ENCODE results near the gene SP3.

Gene SP3

DNA sequence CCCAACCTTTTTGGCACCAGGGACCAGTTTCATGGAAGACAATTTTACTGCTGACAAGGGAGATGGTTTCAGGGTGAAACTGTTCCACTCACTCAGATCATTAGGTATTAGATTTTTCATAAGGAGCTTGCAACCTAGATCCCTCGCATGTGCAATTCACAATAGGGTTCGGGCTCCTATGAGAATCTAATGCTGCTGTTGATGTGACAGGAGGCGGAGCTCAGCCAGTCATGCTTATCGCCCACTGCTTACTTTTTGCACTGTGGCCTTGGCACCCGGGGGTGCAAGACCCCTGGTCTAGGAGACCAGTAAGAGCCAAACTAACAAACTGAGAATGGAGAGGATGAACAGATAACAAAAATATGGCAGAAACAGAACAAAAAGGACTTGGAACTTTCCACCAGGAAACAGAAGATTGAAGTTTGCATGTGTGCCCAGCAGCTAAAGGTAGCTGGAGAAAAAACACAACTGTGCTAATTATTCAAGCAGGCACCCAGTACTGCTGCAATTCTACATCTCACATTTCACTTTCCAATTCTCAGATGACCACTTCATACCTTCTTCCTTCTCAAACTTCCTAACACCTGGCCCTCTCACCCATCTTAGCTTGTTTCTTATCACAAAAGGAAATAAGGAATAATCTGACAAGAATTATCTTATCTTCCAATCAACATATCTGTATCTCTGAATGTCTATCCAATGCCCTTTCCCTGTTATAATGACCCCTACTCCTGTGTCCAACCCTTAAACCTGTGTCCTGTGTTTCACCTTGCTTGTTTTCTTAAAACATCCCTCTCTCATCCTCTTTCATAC lies 24.8 kb downstream of the SP3 start:
- H3K9ac ChIP-seq (ENCODE audit: low read length), result no peak overlapping the region
- no peaks in the 10 kb centered on the region for H3K36me3 ChIP-seq (ENCODE audit: control insufficient read depth, insufficient read depth, low read length)
- H3K4me1 ChIP-seq (ENCODE audit: control insufficient read depth, insufficient read depth, low read length), result peaks cover 42% of the 10 kb centered on the region
- H3K27me3 ChIP-seq (ENCODE audit: control insufficient read depth, insufficient read depth, low read length), result no peaks in the 10 kb centered on the region
- no peak overlapping the region for H3K4me3 ChIP-seq (ENCODE audit: low read depth, low read length)
- H3K27ac ChIP-seq (ENCODE audit: low read depth, low read length), result no peak overlapping the region
- no peaks in the 10 kb centered on the region for H3K9me3 ChIP-seq (ENCODE audit: control insufficient read depth, insufficient read depth, low read depth, low read length)

DNA sequence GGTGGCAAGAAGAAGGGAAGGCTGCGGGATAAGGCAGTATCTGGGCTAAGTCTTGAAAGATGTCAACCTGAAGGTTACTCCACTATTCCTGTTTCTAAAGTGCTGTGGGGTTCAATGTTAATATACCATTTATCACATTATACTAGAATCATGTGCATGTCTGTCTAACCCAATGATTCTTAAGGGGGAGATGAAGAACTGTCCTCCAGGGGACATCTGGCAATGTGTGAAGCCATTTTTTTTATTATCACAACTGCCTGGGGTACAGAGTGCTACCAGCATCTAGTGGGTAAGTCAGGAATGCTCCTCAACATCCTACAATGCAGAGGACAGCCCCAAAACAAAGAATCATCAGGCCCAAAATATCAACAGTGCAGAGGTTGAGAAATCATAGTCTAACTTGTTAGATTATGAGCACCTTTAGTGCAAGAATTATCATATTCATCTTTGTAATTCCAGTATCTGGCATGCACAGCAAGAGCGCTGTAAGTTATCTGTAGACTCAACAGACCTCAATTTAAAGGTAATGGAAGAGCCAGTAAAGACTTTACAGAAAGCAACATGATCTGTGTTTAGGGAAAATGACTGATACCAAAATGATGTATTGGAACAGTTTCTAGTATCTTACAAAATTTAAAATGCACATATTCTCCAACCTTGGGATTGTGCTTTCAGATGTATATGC lies 26.3 kb downstream of the SP3 start:
- H3K36me3 ChIP-seq (ENCODE audit: control insufficient read depth, insufficient read depth, low read length), result no peaks in the 10 kb centered on the region
- no peak overlapping the region for H3K27ac ChIP-seq (ENCODE audit: low read depth, low read length)

DNA sequence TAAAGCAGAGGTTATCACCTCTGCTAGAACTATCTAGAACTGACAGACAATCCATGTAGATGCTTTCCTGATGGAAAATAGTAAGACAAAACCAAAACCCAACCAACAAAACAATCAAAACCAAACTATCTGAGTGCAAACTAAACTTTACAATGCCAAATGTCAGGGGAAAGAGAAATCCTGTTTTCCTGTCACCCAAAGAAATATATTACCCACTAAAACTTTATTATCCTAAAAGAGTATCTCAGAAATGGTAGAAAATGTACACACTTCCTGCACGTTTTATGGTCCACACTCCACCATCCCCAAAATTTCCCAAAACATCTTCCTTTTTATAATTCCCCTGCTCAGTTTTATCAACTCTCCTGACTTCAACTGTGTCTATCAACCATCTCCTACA lies 29.9 kb downstream of the SP3 start:
- no peak overlapping the region for H3K9ac ChIP-seq (ENCODE audit: low read length)
- H3K36me3 ChIP-seq (ENCODE audit: control insufficient read depth, insufficient read depth, low read length), result 0 out of 2 replicates have a peak, but pooled peaks cover 8% of the 10 kb centered on the region
- no peak overlapping the region for H3K4me3 ChIP-seq (ENCODE audit: low read depth, low read length)
- H3K9me3 ChIP-seq (ENCODE audit: control insufficient read depth, insufficient read depth, low read depth, low read length), result no peaks in the 10 kb centered on the region
- H3K27me3 ChIP-seq (ENCODE audit: control insufficient read depth, insufficient read depth, low read length), result no peaks in the 10 kb centered on the region
- no peak overlapping the region for H3K27ac ChIP-seq (ENCODE audit: low read depth, low read length)
- peaks cover 26% of the 10 kb centered on the region for H3K4me1 ChIP-seq (ENCODE audit: control insufficient read depth, insufficient read depth, low read length)

More for the DNA sequence above, 26.3 kb downstream of the SP3 start:
- peaks cover 42% of the 10 kb centered on the region for H3K4me1 ChIP-seq (ENCODE audit: control insufficient read depth, insufficient read depth, low read length)
- no peak overlapping the region for H3K4me3 ChIP-seq (ENCODE audit: low read depth, low read length)
- no peaks in the 10 kb centered on the region for H3K9me3 ChIP-seq (ENCODE audit: control insufficient read depth, insufficient read depth, low read depth, low read length)
- no peaks in the 10 kb centered on the region for H3K27me3 ChIP-seq (ENCODE audit: control insufficient read depth, insufficient read depth, low read length)
- no peak overlapping the region for H3K9ac ChIP-seq (ENCODE audit: low read length)

DNA sequence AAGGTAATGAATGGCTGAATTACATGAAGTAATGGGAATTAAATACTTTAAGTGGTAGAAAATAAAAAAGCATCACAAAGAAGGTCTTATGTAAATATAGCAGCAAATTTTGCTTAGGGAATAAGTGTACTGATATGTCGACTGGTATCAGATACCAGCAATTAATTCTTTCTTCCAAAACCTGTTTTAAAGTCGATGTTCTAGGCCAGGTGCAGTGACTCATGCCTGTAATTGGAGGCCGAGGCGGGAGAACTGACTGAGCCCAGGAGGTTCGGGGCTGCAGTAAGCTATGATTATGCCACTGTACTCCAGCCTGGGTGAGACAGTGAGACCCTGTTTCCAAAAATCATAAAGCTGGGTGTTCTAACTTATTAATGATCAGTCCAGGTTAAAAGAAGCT lies 30.3 kb downstream of the SP3 start:
- Histone ChIP-seq H3K4me3 (ENCODE audit: low read depth, low read length) (no peak overlapping the region), H3K4me1 (ENCODE audit: control insufficient read depth, insufficient read depth, low read length) (peaks cover 22% of the 10 kb centered on the region), H3K27me3 (ENCODE audit: control insufficient read depth, insufficient read depth, low read length) (no peaks in the 10 kb centered on the region), H3K36me3 (ENCODE audit: control insufficient read depth, insufficient read depth, low read length) (0 out of 2 replicates have a peak, but pooled peaks cover 8% of the 10 kb centered on the region), H3K9me3 (ENCODE audit: control insufficient read depth, insufficient read depth, low read depth, low read length) (no peaks in the 10 kb centered on the region), H3K9ac (ENCODE audit: low read length) (no peak overlapping the region), H3K27ac (ENCODE audit: low read depth, low read length) (no peak overlapping the region)

DNA sequence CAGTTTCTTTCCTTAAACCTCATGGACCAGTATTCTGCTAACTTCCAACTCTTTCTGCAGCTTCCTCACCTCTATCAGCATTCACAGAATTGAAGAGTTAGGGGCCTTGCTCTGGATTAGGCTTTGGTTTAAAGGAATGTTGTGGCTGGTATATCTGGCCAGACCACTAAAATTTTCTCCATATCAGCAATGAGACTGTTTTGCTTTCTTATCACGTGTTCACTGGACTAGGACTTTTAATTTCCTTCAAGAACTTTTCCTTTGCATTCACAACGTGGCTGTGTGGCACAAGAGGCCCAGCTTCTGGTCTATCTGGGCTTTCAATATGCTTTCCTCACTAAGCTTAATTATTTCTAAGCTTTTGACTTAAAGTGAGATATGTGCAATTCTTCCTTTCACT lies 33.4 kb downstream of the SP3 start:
- no peaks in the 10 kb centered on the region for H3K27me3 ChIP-seq (ENCODE audit: control insufficient read depth, insufficient read depth, low read length)
- no peak overlapping the region for H3K4me3 ChIP-seq (ENCODE audit: low read depth, low read length)
- 0 out of 2 replicates have a peak, but pooled peaks cover 10% of the 10 kb centered on the region for H3K36me3 ChIP-seq (ENCODE audit: control insufficient read depth, insufficient read depth, low read length)
- H3K9ac ChIP-seq (ENCODE audit: low read length), result no peak overlapping the region
- no peaks in the 10 kb centered on the region for H3K9me3 ChIP-seq (ENCODE audit: control insufficient read depth, insufficient read depth, low read depth, low read length)
- H3K4me1 ChIP-seq (ENCODE audit: control insufficient read depth, insufficient read depth, low read length), result peaks cover 10% of the 10 kb centered on the region
- no peak overlapping the region for H3K27ac ChIP-seq (ENCODE audit: low read depth, low read length)

DNA sequence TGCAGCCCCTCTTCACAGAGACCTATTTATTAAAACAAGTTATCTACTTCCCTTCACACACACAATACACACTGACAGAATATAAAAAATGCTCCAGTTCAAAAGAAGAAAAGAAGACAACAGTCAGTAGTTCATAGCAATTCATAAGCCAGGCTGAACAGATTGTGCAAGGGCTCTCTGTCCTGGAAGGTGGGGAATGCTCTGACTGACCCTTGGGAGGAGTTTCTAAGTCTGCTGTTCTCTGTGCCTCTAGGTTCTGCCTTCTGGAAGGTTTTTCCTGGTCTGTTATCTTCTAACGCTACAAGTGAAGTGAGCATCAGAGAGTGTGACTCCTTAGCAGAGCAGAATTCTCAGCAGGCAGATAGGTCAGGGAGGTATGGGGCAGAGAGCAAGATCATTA lies 35.7 kb downstream of the SP3 start:
- Histone ChIP-seq H3K27ac (ENCODE audit: low read depth, low read length) (no peak overlapping the region), H3K27me3 (ENCODE audit: control insufficient read depth, insufficient read depth, low read length) (no peaks in the 10 kb centered on the region), H3K4me1 (ENCODE audit: control insufficient read depth, insufficient read depth, low read length) (no peaks in the 10 kb centered on the region), H3K9me3 (ENCODE audit: control insufficient read depth, insufficient read depth, low read depth, low read length) (no peaks in the 10 kb centered on the region), H3K4me3 (ENCODE audit: low read depth, low read length) (no peak overlapping the region), H3K9ac (ENCODE audit: low read length) (no peak overlapping the region), H3K36me3 (ENCODE audit: control insufficient read depth, insufficient read depth, low read length) (0 out of 2 replicates have a peak, but pooled peaks cover 10% of the 10 kb centered on the region)

DNA sequence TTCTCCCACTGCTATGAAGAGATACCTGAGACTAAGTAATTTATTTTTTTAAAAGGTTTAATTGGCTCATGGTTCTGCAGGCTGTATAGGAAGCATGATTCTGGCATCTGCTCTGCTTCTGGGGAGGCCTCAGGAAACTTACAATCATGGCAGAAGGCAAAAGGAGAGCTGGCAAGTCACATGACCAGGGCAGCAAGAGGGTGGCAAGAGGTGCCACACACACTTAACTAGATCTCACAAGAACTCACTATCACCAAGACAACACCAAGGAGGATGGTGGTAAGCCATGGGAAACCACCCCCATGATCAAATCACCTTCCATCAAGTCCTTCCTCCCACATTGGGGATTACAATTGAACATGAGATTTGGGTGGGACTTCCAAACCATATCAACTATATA lies 38.3 kb downstream of the SP3 start:
- no peak overlapping the region for H3K27ac ChIP-seq (ENCODE audit: low read depth, low read length)
- 0 out of 2 replicates have a peak, but pooled peaks cover 2% of the 10 kb centered on the region for H3K36me3 ChIP-seq (ENCODE audit: control insufficient read depth, insufficient read depth, low read length)
- no peaks in the 10 kb centered on the region for H3K27me3 ChIP-seq (ENCODE audit: control insufficient read depth, insufficient read depth, low read length)

DNA sequence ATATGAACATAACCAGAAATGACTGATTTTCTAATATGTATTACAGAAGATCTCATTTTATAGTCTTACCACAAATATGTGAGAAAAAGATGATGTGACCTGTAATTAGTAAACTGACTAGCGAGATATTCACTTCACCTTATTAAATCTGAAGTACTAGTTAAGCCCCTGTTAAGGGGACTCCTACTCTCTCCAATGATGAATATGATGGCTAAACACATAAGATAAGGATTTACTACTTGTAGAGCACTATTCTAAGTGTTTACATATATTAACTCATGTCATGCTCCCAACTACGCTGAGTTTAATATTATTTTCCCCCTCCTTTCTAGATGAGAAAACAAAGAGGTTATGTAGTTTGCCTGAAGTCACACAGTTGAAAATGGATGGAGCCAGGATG lies 40.9 kb downstream of the SP3 start:
- Histone ChIP-seq H3K9me3 (ENCODE audit: control insufficient read depth, insufficient read depth, low read depth, low read length) (no peaks in the 10 kb centered on the region), H3K36me3 (ENCODE audit: control insufficient read depth, insufficient read depth, low read length) (peaks cover 2% of the 10 kb centered on the region; the same call in 1 of the 2 replicates), H3K27me3 (ENCODE audit: control insufficient read depth, insufficient read depth, low read length) (no peaks in the 10 kb centered on the region), H3K4me1 (ENCODE audit: control insufficient read depth, insufficient read depth, low read length) (no peaks in the 10 kb centered on the region), H3K9ac (ENCODE audit: low read length) (no peak overlapping the region), H3K27ac (ENCODE audit: low read depth, low read length) (no peak overlapping the region), H3K4me3 (ENCODE audit: low read depth, low read length) (no peak overlapping the region)

More for the DNA sequence above, 38.3 kb downstream of the SP3 start:
- H3K4me3 ChIP-seq (ENCODE audit: low read depth, low read length), result no peak overlapping the region
- H3K9ac ChIP-seq (ENCODE audit: low read length), result no peak overlapping the region
- H3K4me1 ChIP-seq (ENCODE audit: control insufficient read depth, insufficient read depth, low read length), result no peaks in the 10 kb centered on the region
- no peaks in the 10 kb centered on the region for H3K9me3 ChIP-seq (ENCODE audit: control insufficient read depth, insufficient read depth, low read depth, low read length)

DNA sequence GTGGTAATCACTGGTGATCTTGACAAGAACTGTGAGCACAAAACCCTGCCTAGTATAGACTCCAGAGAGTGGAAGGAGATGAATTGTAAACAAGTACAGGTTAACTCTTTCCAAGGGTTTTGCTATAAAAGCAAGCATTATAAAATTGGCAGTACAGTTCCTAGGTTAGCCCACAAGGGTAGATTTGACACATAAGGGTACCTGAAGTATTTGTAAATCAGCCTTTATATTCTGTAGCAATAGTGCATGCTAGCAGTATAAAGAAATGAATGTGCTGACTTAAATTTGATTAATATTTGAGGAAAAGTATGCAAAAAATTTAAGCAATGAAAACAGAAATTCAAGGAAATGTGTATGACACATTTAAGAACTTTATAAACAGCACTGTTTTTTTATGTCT lies 42.4 kb downstream of the SP3 start:
- H3K27me3 ChIP-seq (ENCODE audit: control insufficient read depth, insufficient read depth, low read length), result no peaks in the 10 kb centered on the region
- no peaks in the 10 kb centered on the region for H3K9me3 ChIP-seq (ENCODE audit: control insufficient read depth, insufficient read depth, low read depth, low read length)
- H3K9ac ChIP-seq (ENCODE audit: low read length), result no peak overlapping the region
- peaks cover 14% of the 10 kb centered on the region; the same call in 1 of the 2 replicates for H3K36me3 ChIP-seq (ENCODE audit: control insufficient read depth, insufficient read depth, low read length)
- no peak overlapping the region for H3K27ac ChIP-seq (ENCODE audit: low read depth, low read length)
- no peak overlapping the region for H3K4me3 ChIP-seq (ENCODE audit: low read depth, low read length)
- H3K4me1 ChIP-seq (ENCODE audit: control insufficient read depth, insufficient read depth, low read length), result no peaks in the 10 kb centered on the region

DNA sequence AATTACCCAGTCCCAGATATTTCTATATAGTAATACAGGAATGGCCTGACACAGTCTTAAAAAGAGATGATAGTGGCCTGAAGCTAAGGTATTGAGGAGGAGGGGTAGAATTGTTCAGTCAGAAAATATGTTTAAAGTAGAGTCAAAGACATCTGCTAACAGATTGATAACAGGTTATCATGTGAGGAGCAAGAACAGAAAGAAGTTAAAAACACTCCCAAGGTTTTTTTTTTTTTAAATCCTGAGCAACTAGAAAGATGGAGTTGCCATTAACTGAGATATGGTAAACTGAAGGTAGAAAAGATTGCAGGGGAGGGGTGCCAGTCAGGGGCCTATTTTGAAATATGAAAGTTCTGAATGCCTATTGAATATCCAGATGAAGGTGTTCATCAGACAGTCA lies 43.1 kb downstream of the SP3 start:
- no peaks in the 10 kb centered on the region for H3K27me3 ChIP-seq (ENCODE audit: control insufficient read depth, insufficient read depth, low read length)
- no peak overlapping the region for H3K4me3 ChIP-seq (ENCODE audit: low read depth, low read length)
- no peaks in the 10 kb centered on the region for H3K4me1 ChIP-seq (ENCODE audit: control insufficient read depth, insufficient read depth, low read length)
- H3K9me3 ChIP-seq (ENCODE audit: control insufficient read depth, insufficient read depth, low read depth, low read length), result no peaks in the 10 kb centered on the region
- H3K27ac ChIP-seq (ENCODE audit: low read depth, low read length), result no peak overlapping the region
- no peak overlapping the region for H3K9ac ChIP-seq (ENCODE audit: low read length)
- peaks cover 21% of the 10 kb centered on the region for H3K36me3 ChIP-seq (ENCODE audit: control insufficient read depth, insufficient read depth, low read length)
